EH (cell line): ENCODE measurements around the gene ELAVL1.
"Not testable (repeated sequence)": the region's sequence is repeated elsewhere in the genome, so short reads cannot be mapped to it uniquely, and the experiment has no call there.

Source experiments
- DNase-seq: peaks from one replicate; pipeline ENCODE4 v3.0.0-alpha.2; 2015; ENCODE audit warnings: low read depth

Gene ELAVL1

GRCh38 chr19:8005534-8006256, at the start of gene ELAVL1:
TSS of gene ELAVL1 (minus strand) at chr19:8005641. CDS start at chr19:7991815, 13,826 bp downstream.
- DNase-seq, result peak; percentile 88

GRCh38 chr19:8054169-8054568, 48.7 kb upstream of the ELAVL1 start:
- DNase-seq, result no peak

GRCh38 chr19:8052464-8052859, 47.0 kb upstream of the ELAVL1 start, which contains the start of gene CCL25:
TSS of gene CCL25 (plus strand) at chr19:8052760. CDS start at chr19:8053050, 290 bp downstream.
- DNase-seq, result no peak

- DNase-seq, result peak; percentile 56
These were observed 45.0 kb upstream of the ELAVL1 start for GRCh38 chr19:8050274-8051096.

GRCh38 chr19:8046569-8047165, 41.2 kb upstream of the ELAVL1 start:
- DNase-seq, result no peak

GRCh38 chr19:8045872-8046568, 40.6 kb upstream of the ELAVL1 start:
- DNase-seq, result no peak

GRCh38 chr19:8044018-8044417, 38.6 kb upstream of the ELAVL1 start:
- DNase-seq, result no peak

GRCh38 chr19:8042900-8043299, 37.5 kb upstream of the ELAVL1 start:
- DNase-seq, result no peak

- no peak for DNase-seq
These were observed 36.1 kb upstream of the ELAVL1 start for GRCh38 chr19:8041531-8041931.

GRCh38 chr19:8039231-8039630, 33.8 kb upstream of the ELAVL1 start:
- DNase-seq, result no peak

- no peak for DNase-seq
These were observed 33.4 kb upstream of the ELAVL1 start for GRCh38 chr19:8038815-8039214.

- DNase-seq, result no peak
These were observed 31.1 kb upstream of the ELAVL1 start for GRCh38 chr19:8036434-8037099.

GRCh38 chr19:8034178-8034525, 28.7 kb upstream of the ELAVL1 start:
- no peak for DNase-seq

GRCh38 chr19:8033287-8034177, 28.1 kb upstream of the ELAVL1 start:
- not testable (repeated sequence) for DNase-seq

- DNase-seq, result peak; percentile 2
These were observed 25.5 kb upstream of the ELAVL1 start for GRCh38 chr19:8030960-8031359.

- DNase-seq, result no peak
These were observed 23.6 kb upstream of the ELAVL1 start for GRCh38 chr19:8028951-8029491.

- no peak for DNase-seq
These were observed 19.9 kb upstream of the ELAVL1 start for GRCh38 chr19:8025316-8025715.

GRCh38 chr19:8024256-8024655, 18.8 kb upstream of the ELAVL1 start:
- DNase-seq, result not testable (repeated sequence)

- DNase-seq, result peak; percentile 3
These were observed 17.9 kb upstream of the ELAVL1 start for GRCh38 chr19:8023371-8023770.

- no peak for DNase-seq
These were observed 16.8 kb upstream of the ELAVL1 start for GRCh38 chr19:8022275-8022674.
